ENCODE results near the gene PACSIN3. TPM values are rescaled to one million over a fixed set of nuclear protein-coding genes. Genes with fewer than 3 reads are reported as not detected.

PACSIN3 gene
- polyA plus RNA-seq, 1 experiment, result 15.3 TPM

DNA sequence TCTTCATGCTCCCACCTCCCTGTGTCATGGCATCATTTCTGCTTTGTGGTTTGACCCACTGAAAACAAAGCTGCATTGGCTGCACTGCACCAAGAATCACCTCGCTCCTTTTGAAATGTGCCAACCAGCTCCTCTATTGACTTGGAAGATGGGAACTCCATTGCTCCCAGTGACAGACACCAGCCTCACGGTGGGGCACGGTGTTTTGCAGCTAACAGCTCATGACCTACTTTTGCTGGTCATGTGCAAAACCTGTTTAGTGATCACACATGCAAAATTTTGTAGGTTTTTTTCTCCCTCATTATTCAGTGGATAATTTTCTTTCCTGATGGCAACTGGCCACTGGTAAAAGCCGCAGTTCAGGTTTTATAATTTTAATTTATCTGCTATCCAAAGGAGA, 46.4 kb downstream of the PACSIN3 start:
- DNase-seq (ENCODE audit: low read depth, low spot score), result no peak
- H3K27me3 ChIP-seq (ENCODE audit: control insufficient read depth, insufficient read depth, low read length), result no peaks in the 10 kb centered on the region
- TF ChIP-seq, protein P1, sequence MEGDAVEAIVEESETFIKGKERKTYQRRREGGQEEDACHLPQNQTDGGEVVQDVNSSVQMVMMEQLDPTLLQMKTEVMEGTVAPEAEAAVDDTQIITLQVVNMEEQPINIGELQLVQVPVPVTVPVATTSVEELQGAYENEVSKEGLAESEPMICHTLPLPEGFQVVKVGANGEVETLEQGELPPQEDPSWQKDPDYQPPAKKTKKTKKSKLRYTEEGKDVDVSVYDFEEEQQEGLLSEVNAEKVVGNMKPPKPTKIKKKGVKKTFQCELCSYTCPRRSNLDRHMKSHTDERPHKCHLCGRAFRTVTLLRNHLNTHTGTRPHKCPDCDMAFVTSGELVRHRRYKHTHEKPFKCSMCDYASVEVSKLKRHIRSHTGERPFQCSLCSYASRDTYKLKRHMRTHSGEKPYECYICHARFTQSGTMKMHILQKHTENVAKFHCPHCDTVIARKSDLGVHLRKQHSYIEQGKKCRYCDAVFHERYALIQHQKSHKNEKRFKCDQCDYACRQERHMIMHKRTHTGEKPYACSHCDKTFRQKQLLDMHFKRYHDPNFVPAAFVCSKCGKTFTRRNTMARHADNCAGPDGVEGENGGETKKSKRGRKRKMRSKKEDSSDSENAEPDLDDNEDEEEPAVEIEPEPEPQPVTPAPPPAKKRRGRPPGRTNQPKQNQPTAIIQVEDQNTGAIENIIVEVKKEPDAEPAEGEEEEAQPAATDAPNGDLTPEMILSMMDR (IDR thresholded peaks at IDR 0.05; ENCODE audit: low read depth, low read length), result no peak
- POLR2A ChIA-PET, result no interaction called here
- no peak overlapping the region for H3K27ac ChIP-seq (ENCODE audit: low read depth, low read length)
- no peak overlapping the region for H3K4me3 ChIP-seq (ENCODE audit: low read depth, low read length)
- CTCF ChIA-PET, result no interaction called here
- H3K9me3 ChIP-seq (ENCODE audit: control insufficient read depth, insufficient read depth, low read length), result no peaks in the 10 kb centered on the region

DNA sequence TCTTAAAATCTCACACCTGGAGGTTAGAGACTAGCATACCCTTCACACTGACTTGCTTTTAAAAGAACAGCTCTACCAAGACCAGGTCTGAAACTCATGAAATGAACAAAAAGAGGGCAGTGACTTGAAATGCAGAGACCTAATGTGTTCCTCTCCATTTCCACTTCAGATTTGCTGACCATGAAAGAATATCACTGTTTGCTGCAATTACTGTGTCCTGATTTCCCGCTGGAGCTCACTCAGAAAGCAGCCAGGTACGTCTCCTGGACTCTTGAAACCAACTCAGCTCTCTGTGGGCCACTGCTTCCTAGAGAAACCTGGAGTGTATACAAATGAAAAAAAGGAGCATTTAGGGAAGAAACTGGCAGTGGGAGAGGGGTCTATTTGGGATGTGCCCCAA, 48.8 kb downstream of the PACSIN3 start:
- ChIA-PET POLR2A (no interaction called here), CTCF (interaction anchor here (1.2 kb wide), 1 partner anchor 16 kb away, joined by 3 read pairs; no protein-coding TSS in a partner anchor)
- DNase-seq (ENCODE audit: low read depth, low spot score), result no peak
- no peaks in the 10 kb centered on the region for H3K9me3 ChIP-seq (ENCODE audit: control insufficient read depth, insufficient read depth, low read length)
- no peak overlapping the region for H3K27ac ChIP-seq (ENCODE audit: low read depth, low read length)
- H3K4me3 ChIP-seq (ENCODE audit: low read depth, low read length), result no peak overlapping the region
- no peaks in the 10 kb centered on the region for H3K27me3 ChIP-seq (ENCODE audit: control insufficient read depth, insufficient read depth, low read length)
- TF ChIP-seq, protein P1 (IDR thresholded peaks at IDR 0.05; ENCODE audit: low read depth, low read length), result no peak

DNA sequence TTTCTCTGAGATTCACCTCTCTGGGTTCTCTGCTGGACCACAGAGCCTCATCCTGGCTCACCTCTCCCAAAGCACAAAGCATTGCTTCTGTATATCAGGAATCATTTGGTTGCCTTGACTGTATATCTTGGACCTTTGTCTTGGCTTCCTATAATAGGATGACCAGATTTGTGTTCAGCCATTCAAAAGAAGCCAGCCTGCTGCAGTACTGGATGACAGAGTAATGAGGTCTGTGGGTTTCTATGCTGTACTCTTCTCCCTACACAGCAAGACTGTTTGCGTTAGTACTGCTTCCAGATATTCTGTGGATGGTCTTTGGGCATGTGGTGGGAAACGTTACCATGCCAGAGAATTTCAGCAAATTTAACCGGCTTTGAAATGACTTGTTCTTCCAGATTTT, 49.3 kb downstream of the PACSIN3 start:
- TF ChIP-seq, protein P1 (IDR thresholded peaks at IDR 0.05; ENCODE audit: low read depth, low read length), result no peak
- no peak for DNase-seq (ENCODE audit: low read depth, low spot score)
- H3K4me3 ChIP-seq (ENCODE audit: low read depth, low read length), result no peak overlapping the region
- no peaks in the 10 kb centered on the region for H3K27me3 ChIP-seq (ENCODE audit: control insufficient read depth, insufficient read depth, low read length)
- ChIA-PET CTCF (interaction anchor here (1.2 kb wide), 1 partner anchor 16 kb away, joined by 3 read pairs; no protein-coding TSS in a partner anchor), POLR2A (no interaction called here)
- no peaks in the 10 kb centered on the region for H3K9me3 ChIP-seq (ENCODE audit: control insufficient read depth, insufficient read depth, low read length)
- no peak overlapping the region for H3K27ac ChIP-seq (ENCODE audit: low read depth, low read length)

DNA sequence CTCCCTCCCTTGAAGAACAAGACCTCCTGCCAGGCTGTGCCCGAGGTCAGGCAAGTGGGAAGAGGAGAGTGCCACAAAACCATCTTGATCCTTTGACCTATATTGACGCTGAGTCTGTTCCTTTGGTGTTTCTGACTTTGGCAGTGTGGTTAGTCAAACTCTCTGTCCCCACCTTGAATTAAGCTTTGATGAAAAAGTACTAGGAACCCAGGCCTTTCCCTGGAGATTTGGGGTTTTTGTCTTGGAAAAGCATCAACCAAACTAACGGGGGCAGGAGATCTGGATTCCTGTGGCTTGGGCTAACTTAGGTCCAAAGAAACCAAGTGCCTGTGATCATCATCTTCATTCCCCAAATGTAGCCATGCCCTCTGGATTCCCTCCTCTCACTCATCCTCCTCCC, 49.9 kb downstream of the PACSIN3 start:
- no peaks in the 10 kb centered on the region for H3K27me3 ChIP-seq (ENCODE audit: control insufficient read depth, insufficient read depth, low read length)
- no peak overlapping the region for H3K4me3 ChIP-seq (ENCODE audit: low read depth, low read length)
- ChIA-PET POLR2A (no interaction called here), CTCF (interaction anchor here (0.6 kb wide), 1 partner anchor 17 kb away, joined by 3 read pairs; no protein-coding TSS in a partner anchor)
- TF ChIP-seq, protein P1 (IDR thresholded peaks at IDR 0.05; ENCODE audit: low read depth, low read length), result no peak
- no peak overlapping the region for H3K27ac ChIP-seq (ENCODE audit: low read depth, low read length)
- no peak for DNase-seq (ENCODE audit: low read depth, low spot score)
- no peaks in the 10 kb centered on the region for H3K9me3 ChIP-seq (ENCODE audit: control insufficient read depth, insufficient read depth, low read length)

DNA sequence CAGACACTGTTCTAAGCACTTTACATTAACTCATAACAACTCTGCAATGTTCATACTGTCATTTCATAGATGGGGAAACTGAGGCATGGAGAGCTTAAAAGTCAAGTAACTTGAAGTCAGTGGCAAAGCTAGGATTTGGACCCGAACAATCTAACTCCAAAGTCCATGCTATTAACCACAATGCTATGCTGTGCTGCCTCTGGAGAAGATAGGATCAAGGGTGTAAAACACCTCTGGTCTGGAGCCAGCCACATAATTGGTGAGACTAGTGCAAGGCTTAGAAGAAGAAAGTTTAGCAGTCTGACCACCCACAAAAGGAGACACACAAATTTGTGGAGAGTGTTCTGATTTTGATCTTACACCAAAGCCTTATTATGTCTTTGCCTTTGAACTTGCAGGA, 53.3 kb downstream of the PACSIN3 start:
- Histone ChIP-seq H3K9me3 (ENCODE audit: control insufficient read depth, insufficient read depth, low read length) (no peaks in the 10 kb centered on the region), H3K27ac (ENCODE audit: low read depth, low read length) (no peak overlapping the region), H3K4me3 (ENCODE audit: low read depth, low read length) (no peak overlapping the region), H3K27me3 (ENCODE audit: control insufficient read depth, insufficient read depth, low read length) (no peaks in the 10 kb centered on the region)
- no peak for DNase-seq (ENCODE audit: low read depth, low spot score)
- ChIA-PET CTCF (no interaction called here), POLR2A (no interaction called here)
- TF ChIP-seq, protein P1 (IDR thresholded peaks at IDR 0.05; ENCODE audit: low read depth, low read length), result no peak

Data from AG04450 (cell line).